DMS79 (cell line): ENCODE results near the gene KLHL26.

ENCODE experiments used
- DNase-seq: peaks from one replicate; lab custom pipeline; 2025; lab: John Stamatoyannopoulos, UW

KLHL26 gene

DNA sequence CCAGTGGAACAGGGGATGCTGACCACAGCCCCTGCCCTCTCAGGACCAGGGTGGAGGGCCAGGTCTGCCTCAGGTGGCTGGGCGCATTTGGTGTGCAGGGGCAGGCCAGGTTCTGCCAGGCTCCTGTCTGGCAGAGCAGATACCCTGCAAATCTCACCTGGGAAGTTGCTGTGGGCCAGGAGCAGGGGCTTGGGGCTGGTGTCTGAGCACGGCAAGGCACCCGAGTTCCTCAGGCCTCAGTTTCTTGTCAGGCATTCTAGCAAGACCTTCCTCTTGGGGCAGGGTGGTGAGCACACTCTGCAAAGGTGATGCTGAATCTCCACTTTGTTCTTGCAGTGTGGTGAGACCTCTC lies 47.8 kb downstream of the KLHL26 start:
- DNase-seq = no peak

DNA sequence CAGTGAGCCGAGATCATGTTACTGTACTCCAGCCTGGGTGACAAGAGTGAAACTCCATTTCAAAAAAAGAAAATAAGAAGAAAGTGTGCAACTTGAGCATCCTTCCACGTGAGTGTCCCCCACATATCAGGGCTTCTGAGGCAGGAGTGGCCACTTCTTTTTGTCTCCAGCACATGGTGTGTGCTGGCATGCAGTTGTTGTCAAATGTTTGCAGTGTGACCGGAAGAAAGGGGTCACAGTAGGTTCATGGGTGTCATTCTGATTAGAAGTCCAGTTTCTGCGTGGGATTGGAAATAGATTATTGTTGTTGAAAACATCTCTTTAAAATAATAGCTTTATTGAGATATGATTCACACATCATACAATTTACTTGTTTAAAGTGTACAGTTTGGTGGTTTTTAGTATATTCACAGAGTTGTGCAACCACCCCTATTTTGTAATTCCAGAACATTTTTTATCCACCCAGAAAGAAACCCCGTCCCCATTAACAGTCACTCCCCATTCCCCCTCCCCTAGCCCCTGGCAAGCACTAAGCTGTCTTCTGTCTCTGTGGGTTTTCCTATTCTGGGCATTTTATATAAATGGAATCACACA lies 48.9 kb downstream of the KLHL26 start:
- DNase-seq = no peak

- no peak for DNase-seq
Observed at GRCh38 chr19:18687740-18688465, 51.1 kb downstream of the KLHL26 start.

GRCh38 chr19:18696023-18696422 lies 59.2 kb downstream of the KLHL26 start:
- no peak for DNase-seq

GRCh38 chr19:18697680-18698079 lies 60.9 kb downstream of the KLHL26 start:
- peak; percentile 87 for DNase-seq

DNA sequence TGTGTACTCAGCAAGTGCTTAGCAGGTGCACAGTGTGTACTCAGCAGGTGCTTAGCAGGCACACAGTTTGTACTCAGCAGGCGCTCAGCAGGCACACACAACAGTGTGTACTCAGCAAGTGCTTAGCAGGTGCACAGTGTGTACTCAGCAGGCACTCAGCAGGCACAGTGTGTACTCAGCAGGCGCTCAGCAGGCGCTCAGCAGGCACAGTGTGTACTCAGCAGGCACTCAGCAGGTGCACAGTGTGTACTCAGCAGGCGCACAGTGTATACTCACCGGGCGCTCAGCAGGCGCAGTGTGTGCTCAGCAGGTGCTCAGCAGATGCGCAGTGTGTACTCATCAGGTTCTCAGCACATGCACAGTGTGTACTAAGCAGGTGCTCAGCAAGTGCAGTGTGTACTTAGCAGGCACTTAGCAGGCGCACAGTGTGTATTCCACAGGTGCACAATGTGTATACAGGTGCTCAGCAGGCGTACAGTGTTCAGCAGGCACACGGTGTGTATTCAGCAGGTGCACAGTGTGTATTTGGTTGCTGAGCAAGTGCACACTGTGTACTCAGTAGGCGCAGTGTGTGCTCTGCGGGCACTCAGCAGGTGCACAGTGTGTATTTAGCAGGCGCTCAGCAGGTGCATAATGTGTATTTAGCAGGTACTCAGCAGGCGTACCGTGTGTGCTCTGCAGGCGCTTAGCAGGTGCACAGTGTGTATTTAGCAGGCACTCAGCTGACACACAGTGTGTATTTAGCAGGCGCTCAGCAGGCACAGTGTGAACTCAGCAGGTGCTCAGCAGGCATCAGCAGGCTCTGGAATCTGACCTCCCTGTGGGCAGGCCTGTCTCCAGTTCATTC lies 61.7 kb downstream of the KLHL26 start:
- no peak for DNase-seq

GRCh38 chr19:18699403-18700054 lies 62.7 kb downstream of the KLHL26 start:
- DNase-seq = no peak

- DNase-seq = peak; percentile 72
Observed at GRCh38 chr19:18700501-18701249, 63.8 kb downstream of the KLHL26 start.

GRCh38 chr19:18701250-18701608 lies 64.4 kb downstream of the KLHL26 start:
- DNase-seq = peak; percentile 72

- DNase-seq = no peak
Observed at GRCh38 chr19:18704054-18704453, 67.2 kb downstream of the KLHL26 start.

- no peak for DNase-seq
Observed at GRCh38 chr19:18704971-18705370, 68.1 kb downstream of the KLHL26 start.

- peak; percentile 71 for DNase-seq
Observed at GRCh38 chr19:18708452-18709231, 71.8 kb downstream of the KLHL26 start.

- no peak for DNase-seq
Observed at GRCh38 chr19:18709546-18709945, 72.7 kb downstream of the KLHL26 start.

DNA sequence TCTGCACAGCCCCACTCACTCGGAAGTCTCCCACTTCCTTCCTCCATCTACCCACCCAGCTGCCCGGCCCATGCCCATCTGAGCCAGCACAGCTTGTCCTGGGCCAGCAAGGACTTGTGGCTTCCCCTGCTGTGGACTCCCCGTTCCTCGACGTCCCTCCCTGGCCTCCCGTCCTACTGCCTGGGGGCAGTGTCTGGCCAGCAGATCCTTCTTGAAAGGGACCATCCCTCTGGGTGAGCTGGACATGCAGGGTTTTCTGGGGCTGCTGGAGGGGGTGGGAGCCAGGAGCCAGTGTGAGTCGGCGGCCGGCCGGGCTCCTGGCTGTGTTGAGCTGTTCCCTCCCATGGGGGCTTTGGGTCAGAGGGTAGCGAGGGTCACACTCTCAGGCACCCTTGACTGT lies 73.4 kb downstream of the KLHL26 start:
- no peak for DNase-seq

DNA sequence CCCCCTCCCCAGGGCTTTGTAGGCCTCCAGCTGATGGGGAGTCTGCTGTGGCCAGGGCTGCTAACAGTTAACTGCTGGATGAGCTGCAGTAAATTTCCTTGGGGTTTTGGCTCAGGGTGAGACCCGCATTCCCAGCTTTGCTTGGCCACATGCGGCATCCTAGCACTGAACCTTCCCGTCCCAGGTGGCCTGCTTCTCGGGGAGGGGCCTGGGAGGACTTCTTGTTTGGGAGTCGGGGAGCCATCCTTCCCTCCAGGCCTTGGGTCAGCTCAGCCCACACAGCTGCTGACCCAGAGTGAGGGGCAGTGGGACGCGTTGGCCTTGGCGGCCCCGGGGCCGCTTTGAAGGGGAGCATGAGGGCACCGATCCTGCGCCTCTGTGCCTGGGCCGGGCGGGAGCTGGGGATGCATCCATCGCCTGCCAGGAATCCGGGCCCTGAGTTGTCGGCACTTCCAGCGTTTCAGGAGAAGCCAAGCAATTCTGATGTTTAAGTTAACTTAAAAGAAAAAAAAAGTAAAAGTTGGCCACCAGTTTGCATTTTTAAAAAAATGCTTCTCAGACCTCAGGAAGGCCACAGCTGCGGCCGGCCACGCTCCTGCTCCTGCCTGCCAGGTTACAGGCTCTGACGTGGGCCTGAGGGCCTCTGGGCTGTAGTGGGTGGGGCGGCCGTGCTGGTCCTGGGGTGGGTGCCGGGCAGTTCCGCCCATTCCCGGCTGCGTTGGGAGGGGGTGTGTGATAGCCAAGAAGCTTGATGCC lies 74.3 kb downstream of the KLHL26 start:
- DNase-seq = no peak

GRCh38 chr19:18711893-18712292 lies 75.1 kb downstream of the KLHL26 start:
- no peak for DNase-seq

DNA sequence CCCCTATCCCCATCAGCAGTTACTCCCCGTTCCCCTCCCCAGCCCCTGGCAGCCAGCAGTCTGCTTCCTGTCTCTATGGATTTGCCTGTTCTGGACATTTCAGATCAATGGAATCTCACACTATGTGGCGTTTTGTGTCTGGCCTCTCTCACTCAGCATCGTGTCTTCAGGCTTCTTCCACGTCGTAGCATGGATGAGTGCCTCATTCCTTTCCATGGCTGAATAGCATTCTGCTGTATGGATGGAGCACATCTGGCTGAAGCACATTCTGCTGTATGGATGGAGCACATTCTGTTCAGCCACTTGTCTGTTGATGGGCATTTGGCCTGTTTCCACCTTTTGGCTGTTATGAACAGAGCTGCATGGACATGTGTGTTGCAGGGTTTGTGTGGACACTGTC lies 76.2 kb downstream of the KLHL26 start:
- no peak for DNase-seq

DNA sequence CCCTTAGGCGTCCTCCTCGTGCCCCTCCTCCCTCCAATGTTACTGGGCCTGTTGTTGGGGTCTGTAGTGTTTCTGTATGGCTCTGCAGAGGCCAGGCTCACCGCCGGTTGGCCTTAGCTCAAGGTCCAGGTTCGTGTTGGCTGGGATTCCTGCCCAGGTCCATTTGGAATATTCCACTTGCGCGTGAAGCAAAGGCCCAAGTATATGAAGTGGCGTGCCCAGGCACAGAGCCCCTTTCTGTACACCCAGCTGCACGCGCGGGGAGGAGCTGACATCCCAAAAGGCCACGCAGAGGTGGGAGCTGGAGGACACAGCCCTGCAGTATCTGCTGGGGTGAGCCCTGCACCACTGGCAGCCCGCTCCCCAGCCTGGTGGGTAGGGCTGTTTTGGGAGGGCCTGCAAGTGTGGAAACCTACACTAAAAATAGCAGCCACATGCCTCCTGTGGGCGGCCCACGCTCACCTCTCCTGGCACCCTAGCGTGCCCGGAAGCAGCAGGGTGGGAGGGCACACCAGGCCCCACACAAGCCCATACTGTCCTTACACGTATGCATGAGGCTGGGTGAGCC lies 76.8 kb downstream of the KLHL26 start:
- DNase-seq = no peak

- DNase-seq = no peak
Observed at GRCh38 chr19:18715416-18715815, 78.6 kb downstream of the KLHL26 start.

DNA sequence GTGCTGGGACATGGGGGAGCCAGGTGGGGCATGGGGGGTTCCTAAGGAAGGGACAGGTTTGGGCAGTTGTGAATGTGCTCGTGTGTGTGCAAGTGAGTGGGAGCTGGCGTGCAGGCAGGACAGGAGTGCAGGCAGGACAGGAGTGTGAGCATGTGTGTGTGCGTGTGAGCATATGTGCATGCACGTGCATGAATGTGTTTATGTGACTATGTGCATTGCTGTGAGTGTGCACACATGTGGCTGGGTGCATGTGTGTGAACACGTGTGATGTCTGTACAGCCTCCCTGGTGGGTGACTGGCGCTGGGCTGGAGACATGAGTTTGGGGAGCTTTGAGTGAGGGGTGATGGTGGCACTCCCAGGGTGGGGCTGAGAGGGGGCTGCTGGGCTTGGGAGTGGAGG lies 80.0 kb downstream of the KLHL26 start:
- no peak for DNase-seq
